Cerebellar nuclear complex (tissue), 1 donor: ENCODE measurements around the gene AK3.
A peak's percentile ranks its signal among the peaks of the same experiment; 100 is the strongest.

Experiments
- DNase-seq, 2 experiments: peaks; one replicate each; lab custom pipeline; 2025; lab: John Stamatoyannopoulos, UW

The AK3 gene

GRCh38 chr9:4706021-4706420, 35.0 kb downstream of the AK3 start:
- DNase-seq: no peak

DNA sequence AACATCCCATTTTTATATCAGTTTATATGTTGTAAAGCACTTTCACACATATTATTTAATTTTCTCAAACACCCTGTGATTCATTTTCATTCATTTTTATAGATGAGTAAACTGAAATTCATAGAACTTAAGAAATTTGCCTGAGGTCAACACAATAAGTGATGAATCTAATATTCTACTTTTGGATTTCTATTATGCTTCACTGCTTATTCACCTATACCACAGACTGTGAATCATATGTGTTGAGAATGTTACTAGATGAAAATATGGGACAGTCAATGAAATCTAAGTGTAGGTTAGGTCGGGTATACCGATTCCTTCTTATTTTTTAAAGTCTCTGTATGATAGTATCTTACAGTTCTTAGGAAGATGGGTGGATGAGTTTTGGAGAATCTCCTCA, 36.9 kb downstream of the AK3 start:
- DNase-seq: no peak

GRCh38 chr9:4701526-4701925, 39.5 kb downstream of the AK3 start:
- no peak for DNase-seq

DNA sequence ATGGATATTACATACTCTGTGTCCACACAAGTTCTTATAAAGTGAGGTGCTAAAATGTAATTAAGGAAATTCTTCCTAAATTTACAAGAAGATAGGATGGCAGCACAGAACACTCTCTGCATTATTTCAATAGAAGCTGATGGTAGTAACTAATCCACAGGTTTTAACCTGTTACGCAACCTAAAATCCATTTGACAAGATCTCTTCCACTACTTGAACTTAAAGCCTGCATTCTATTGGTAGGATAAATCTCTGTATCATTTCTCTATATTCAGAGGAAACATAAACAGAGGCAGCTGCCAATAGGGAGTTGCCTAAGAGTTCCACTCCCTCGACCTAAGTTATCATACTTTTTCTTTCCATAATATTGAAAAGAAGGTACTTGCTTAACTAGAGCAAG, 40.1 kb downstream of the AK3 start:
- DNase-seq: no peak

- DNase-seq: no peak
Observed at GRCh38 chr9:4700091-4700490, 40.9 kb downstream of the AK3 start.

GRCh38 chr9:4691795-4692194, 49.2 kb downstream of the AK3 start:
- no peak for DNase-seq

DNA sequence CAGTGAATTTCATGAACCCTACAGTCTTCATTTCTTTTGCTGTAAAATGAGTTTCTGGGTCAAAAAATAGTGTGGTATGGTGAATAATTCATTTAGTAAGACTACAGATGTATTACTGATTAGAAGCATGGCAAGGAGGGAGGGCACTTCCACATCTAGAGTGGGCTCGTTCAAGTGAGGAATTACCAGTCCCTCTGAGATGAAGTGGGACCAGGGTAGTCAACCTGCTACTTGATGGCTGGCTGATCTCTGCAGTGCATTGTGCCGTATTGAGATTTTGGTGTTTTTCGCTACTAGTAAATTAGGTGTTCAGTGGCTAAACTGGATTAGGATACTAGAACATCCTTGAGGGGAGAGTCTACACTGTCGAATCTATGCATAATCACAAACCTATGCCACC, 50.9 kb downstream of the AK3 start:
- no peak for DNase-seq

- DNase-seq: no peak
Observed at GRCh38 chr9:4689687-4690104, 51.3 kb downstream of the AK3 start.

GRCh38 chr9:4689021-4689420, 52.0 kb downstream of the AK3 start:
- DNase-seq: no peak

- DNase-seq: no peak
Observed at GRCh38 chr9:4686584-4686983, 54.4 kb downstream of the AK3 start.

- no peak for DNase-seq
Observed at GRCh38 chr9:4686112-4686511, 54.9 kb downstream of the AK3 start.

GRCh38 chr9:4684820-4685219, 56.2 kb downstream of the AK3 start:
- no peak for DNase-seq

DNA sequence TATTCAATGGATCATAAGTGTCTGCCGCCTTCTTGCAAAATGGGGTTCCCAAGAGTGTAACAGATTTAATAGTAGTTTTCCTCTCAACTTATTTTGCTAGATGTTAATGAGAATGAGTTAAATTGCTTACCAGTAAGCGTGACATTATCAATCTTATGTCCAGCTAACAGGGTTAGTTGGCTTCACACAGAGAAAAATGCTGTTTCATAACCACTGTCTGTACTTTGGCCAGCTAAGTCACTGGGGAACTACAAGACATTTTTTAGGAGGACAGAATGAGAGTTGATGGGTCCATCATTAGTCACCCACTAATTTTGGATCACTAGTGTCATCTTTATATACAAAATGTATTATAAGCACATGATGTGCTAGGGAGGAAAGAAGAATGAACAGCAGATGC, 60.3 kb downstream of the AK3 start:
- no peak for DNase-seq

DNA sequence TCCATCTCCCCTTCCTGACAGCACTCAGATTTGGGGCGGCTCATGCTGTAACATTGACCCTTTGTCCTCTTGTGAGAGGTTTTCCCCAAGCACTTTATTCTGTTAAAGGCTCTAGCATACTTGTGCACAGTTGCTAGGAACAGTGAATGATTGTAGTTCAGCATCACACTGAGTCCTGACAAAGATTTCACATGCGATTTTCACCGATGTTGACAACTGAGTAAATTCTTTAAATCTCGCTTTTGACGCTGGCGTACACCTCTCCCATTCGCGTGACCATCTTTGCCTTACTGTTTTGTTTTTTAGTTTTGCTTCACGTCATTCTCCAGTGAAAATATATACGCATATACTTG, 60.9 kb downstream of the AK3 start:
- no peak for DNase-seq

DNA sequence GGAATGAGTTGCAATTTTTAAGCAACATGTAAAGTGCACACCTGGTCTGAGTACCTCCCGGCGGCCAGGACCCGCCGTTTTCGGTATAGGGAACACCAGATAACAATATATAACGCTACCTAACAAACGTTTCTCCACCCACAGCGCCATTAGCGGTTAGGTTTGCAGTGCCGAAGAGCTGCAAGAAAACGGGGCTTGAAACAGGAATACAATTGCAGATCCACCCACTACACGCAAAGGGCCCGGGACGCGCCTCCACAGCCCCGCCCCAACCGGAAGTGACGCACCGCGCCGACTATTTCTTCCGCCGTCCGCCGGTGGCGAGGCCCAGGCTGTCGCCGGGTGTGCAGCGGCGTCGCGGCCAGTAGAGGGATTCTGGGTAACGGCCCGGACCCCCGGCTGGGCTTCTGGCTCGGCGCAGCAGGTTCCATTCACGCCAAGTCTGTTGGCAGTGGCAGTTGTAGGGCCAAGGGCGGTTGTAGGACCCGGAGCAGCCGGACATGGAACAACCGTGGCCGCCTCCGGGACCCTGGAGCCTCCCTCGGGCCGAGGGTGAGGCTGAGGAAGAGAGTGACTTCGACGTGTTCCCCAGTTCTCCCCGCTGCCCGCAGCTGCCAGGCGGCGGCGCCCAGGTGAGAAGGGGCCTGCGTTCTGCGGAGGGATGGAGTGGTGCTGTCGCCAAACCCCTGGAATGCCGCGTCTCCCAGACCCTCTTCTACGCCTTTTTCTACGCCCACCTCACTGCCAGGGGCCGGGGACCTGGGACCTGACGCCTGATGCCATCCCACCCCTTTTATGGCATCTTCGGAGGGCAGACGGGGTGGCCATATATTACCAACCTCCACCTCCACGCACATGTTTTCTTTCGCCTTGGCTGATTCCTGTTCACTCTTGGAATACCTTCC, 61.5 kb downstream of the AK3 start, which contains the start of gene CDC37L1:
TSS of gene CDC37L1 (plus strand) at position 302 of the 905 bp plus-strand sequence. CDS start at position 501, 199 bp downstream.
- peak; percentile 69 to 89 for DNase-seq

- peak in 1 of 2 experiments; percentile 15 for DNase-seq
Observed at GRCh38 chr9:4678679-4679267, 62.2 kb downstream of the AK3 start.

DNA sequence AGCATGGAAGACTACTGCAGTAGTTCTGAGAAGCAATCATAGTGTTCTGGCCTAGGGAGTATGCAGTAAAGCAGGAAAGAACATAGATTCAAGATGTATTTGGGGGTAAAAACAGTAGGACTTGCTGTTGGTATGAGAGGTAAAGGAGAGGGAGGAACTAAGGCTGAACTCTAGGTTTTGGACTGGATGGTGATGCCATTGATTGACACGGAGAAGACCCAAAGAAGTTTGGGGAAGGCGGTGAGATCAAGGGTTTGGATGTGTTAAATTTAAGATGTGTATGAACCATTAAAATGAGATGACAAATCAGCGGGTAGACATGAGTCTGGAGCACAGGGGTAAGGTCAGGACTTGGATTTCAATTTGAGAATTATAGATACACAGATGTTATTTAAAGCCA, 63.6 kb downstream of the AK3 start:
- no peak for DNase-seq

- no peak for DNase-seq
Observed at GRCh38 chr9:4674783-4675182, 66.2 kb downstream of the AK3 start.

- no peak for DNase-seq
Observed at GRCh38 chr9:4671737-4672136, 69.3 kb downstream of the AK3 start.

DNA sequence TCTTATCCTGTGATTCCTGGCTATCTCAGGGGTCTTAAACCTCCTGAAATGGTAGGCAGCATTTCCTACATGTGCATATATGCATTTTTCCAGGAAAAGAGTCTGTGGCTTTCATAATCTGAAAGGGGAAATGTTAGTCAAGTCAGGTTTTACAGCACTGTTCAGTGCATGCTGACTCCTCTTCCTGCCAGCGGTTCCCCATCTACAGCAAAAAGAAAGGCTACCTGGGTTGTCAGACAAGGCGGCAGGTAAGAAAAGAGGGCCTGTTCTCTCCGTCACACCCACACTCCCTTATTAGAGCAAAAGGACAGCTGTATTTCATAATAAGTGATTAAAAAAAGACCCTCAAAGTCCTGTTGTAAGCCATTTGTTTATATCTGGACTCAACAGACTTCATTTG, 70.4 kb downstream of the AK3 start:
- DNase-seq: no peak

GRCh38 chr9:4669890-4670289, 71.1 kb downstream of the AK3 start:
- DNase-seq: no peak

GRCh38 chr9:4668604-4669003, 72.4 kb downstream of the AK3 start:
- no peak for DNase-seq

GRCh38 chr9:4667681-4668080, 73.3 kb downstream of the AK3 start:
- DNase-seq: no peak
